K562 (cell line): ENCODE data around the gene MUCL3.

Experiments used
- KLF13 ChIP-seq: fragments of 450-650 bp; IDR thresholded peaks from 2 replicates; pipeline ENCODE4 v1.6.1; 2016; ENCODE audit warnings: missing genetic modification characterization, low read depth, mild to moderate bottlenecking, missing compliant biosample characterization, moderate library complexity, borderline replicate concordance
- NRF1 ChIP-seq, 2 experiments: fragments of 450-650 bp; IDR thresholded peaks in 1 of 2; conservative IDR thresholded peaks in 1 of 2; 2 replicates each; pipeline ENCODE4 v1.6.1; 2014; ENCODE audit warnings: mild to moderate bottlenecking in 2 of 2
- POLR3A ChIP-seq: IDR thresholded peaks from 2 replicates; pipeline ENCODE4 v1.6.1; 2011; ENCODE audit warnings: borderline replicate concordance, mild to moderate bottlenecking, moderate library complexity; ENCODE audit not compliant: insufficient read length, insufficient read depth; ENCODE audit errors: extremely low read depth
- RBM25 ChIP-seq: fragments of 200-400 bp; formaldehyde crosslinking; IDR thresholded peaks from 2 replicates; pipeline ENCODE4 v1.6.1; 2018; ENCODE audit warnings: low read length, low read depth, moderate library complexity; ENCODE audit not compliant: severe bottlenecking
- SIRT6 ChIP-seq: IDR thresholded peaks from one replicate; pipeline ENCODE4 v1.6.1; 2012; ENCODE audit warnings: low read depth, mild to moderate bottlenecking, control low read depth, inconsistent platforms, low read length, moderate library complexity
- SREBF2 ChIP-seq: sonication (generic); formaldehyde crosslinking; IDR thresholded peaks from 2 replicates; pipeline ENCODE4 v1.4.0; 2020; ENCODE audit warnings: mild to moderate bottlenecking, missing genetic modification reagents
- YY1 ChIP-seq, 3 experiments: IDR thresholded peaks; 2 replicates each; pipeline ENCODE4 v1.6.1; 2011; ENCODE audit warnings: low read length in 2 of 3, mild to moderate bottlenecking in 2 of 3, moderate library complexity in 2 of 3, borderline replicate concordance in 1 of 3, control low read depth in 1 of 3, low read depth in 1 of 3; ENCODE audit not compliant: insufficient read depth in 3 of 3, insufficient replicate concordance in 2 of 3, control insufficient read depth in 1 of 3, insufficient read length in 1 of 3; ENCODE audit errors: extremely low read depth in 1 of 3
- ZNF274 ChIP-seq: IDR thresholded peaks from 2 replicates; pipeline ENCODE4 v1.6.1; 2011; ENCODE audit warnings: low read depth, mild to moderate bottlenecking, low read length, moderate library complexity, borderline replicate concordance
- TF ChIP-seq, protein P1 (sequence below): sonication (generic); formaldehyde crosslinking; IDR thresholded peaks from 2 replicates; pipeline ENCODE4 v1.8.0; 2022; ENCODE audit warnings: mild to moderate bottlenecking, missing genetic modification reagents
- TF ChIP-seq, protein P2 (sequence below), 3 experiments: IDR thresholded peaks in 2 of 3; conservative IDR thresholded peaks in 1 of 3; 2 replicates each; pipeline ENCODE4 v1.5.1; 2011 to 2012; ENCODE audit warnings: low read length in 3 of 3, mild to moderate bottlenecking in 3 of 3, control low read depth in 2 of 3, improper control_type of control experiment in 1 of 3, inconsistent platforms in 1 of 3, low read depth in 1 of 3, mixed read lengths in 1 of 3, moderate library complexity in 1 of 3; ENCODE audit not compliant: insufficient read depth in 2 of 3
- TF ChIP-seq, protein P3 (sequence below): fragments of 450-650 bp; conservative IDR thresholded peaks from 2 replicates; pipeline ENCODE4 v1.6.1; 2016; ENCODE audit warnings: missing genetic modification characterization, low read depth, mild to moderate bottlenecking, control low read depth, missing compliant biosample characterization

DNA sequence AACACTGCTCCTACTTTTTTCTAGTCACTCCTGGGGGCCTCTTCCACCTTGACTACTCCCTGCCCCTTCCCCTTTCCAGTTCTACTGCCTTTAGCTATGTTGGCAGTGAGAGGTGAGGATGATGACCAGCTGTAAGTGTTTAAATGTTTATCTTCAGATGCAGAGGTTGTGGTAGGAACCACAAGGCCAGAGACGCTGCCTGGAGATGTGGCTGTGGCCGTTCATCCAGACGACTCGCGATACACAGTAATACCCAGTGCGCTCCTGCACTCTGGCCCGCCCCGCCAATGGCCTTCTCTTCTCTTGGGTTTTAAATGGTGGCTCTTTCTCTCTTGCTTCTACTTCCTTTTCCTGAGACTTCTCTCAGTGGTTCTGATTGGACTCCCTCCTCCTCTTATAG is 22.1 kb upstream of the MUCL3 start:
- TF ChIP-seq ZNF274 (no peak), YY1 (IDR thresholded peaks at IDR 0.05; ENCODE audit: borderline replicate concordance in 1 of 3, control insufficient read depth in 1 of 3, extremely low read depth in 1 of 3, insufficient read depth in 3 of 3, insufficient read length in 1 of 3, insufficient replicate concordance in 2 of 3, low read depth in 1 of 3, low read length in 2 of 3) (no peak), POLR3A (no peak), KLF13 (tag) (no peak), NRF1 (conservative IDR thresholded peaks at IDR 0.05 in 1 of 2, IDR thresholded peaks at IDR 0.05 in 1 of 2) (no peak), SIRT6 (no peak), RBM25 (no peak), SREBF2 (CRISPR knock-in tag) (no peak)
- TF ChIP-seq, protein P1, sequence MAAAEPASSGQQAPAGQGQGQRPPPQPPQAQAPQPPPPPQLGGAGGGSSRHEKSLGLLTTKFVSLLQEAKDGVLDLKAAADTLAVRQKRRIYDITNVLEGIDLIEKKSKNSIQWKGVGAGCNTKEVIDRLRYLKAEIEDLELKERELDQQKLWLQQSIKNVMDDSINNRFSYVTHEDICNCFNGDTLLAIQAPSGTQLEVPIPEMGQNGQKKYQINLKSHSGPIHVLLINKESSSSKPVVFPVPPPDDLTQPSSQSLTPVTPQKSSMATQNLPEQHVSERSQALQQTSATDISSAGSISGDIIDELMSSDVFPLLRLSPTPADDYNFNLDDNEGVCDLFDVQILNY (CRISPR knock-in tag), result no peak
- TF ChIP-seq, protein P2, sequence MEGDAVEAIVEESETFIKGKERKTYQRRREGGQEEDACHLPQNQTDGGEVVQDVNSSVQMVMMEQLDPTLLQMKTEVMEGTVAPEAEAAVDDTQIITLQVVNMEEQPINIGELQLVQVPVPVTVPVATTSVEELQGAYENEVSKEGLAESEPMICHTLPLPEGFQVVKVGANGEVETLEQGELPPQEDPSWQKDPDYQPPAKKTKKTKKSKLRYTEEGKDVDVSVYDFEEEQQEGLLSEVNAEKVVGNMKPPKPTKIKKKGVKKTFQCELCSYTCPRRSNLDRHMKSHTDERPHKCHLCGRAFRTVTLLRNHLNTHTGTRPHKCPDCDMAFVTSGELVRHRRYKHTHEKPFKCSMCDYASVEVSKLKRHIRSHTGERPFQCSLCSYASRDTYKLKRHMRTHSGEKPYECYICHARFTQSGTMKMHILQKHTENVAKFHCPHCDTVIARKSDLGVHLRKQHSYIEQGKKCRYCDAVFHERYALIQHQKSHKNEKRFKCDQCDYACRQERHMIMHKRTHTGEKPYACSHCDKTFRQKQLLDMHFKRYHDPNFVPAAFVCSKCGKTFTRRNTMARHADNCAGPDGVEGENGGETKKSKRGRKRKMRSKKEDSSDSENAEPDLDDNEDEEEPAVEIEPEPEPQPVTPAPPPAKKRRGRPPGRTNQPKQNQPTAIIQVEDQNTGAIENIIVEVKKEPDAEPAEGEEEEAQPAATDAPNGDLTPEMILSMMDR (IDR thresholded peaks at IDR 0.05 in 2 of 3, conservative IDR thresholded peaks at IDR 0.05 in 1 of 3; ENCODE audit: insufficient read depth in 2 of 3, low read depth in 1 of 3, low read length in 3 of 3), result no peak
- TF ChIP-seq, protein P3, sequence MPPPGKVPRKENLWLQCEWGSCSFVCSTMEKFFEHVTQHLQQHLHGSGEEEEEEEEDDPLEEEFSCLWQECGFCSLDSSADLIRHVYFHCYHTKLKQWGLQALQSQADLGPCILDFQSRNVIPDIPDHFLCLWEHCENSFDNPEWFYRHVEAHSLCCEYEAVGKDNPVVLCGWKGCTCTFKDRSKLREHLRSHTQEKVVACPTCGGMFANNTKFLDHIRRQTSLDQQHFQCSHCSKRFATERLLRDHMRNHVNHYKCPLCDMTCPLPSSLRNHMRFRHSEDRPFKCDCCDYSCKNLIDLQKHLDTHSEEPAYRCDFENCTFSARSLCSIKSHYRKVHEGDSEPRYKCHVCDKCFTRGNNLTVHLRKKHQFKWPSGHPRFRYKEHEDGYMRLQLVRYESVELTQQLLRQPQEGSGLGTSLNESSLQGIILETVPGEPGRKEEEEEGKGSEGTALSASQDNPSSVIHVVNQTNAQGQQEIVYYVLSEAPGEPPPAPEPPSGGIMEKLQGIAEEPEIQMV (tag), result no peak
